NCI-H146 treated with DMSO at 0.1 percent for 48 hours (cell line): Measurements from ENCODE around the gene QDPR.

Source experiments
- DNase-seq: peaks from one replicate; lab custom pipeline; 2025; ENCODE audit not compliant: unreplicated experiment; lab: John Stamatoyannopoulos, UW

The QDPR gene

GRCh38 chr4:17528551-17529165 is 16.8 kb upstream of the QDPR start:
- DNase-seq: no peak

GRCh38 chr4:17526695-17527477 is 15.0 kb upstream of the QDPR start:
- no peak for DNase-seq

DNA sequence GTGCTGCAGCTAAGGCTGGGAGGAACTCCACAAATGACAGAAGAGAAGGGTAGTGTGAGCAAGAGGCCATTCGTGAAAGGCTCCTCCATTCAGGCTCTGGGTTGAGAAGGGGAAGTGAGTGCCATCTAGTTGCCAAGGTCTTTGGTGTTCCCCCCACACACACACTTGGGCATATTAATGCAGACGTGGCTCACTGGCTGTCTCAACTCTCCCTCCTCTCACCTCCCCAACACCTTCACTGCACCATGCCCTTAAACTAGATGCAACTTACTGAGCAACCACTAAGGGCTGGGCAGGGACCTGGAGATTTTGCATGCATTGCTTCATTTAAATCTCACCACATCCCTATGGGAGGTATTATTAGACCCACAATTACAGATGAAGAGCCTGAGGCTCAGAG is 11.8 kb upstream of the QDPR start:
- DNase-seq: no peak

DNA sequence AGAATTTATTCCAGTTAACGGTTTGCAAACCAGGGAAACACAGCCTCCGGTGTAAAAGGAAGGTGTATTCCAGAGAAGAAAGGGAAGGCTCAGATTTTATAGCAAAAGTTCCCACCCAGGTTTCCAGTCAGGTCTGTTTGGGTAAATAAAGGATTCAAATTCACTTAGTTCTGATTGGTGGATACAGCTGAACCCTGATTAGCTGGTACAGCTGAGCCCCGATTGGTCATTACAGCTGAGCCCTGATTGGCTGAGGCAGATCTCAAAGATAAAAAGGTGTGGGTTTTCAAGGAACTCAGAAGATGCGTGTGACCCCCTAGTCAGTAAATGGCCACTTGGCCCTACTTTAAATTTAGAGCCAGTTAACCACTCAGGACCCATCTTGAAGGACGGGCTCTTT is 9.7 kb upstream of the QDPR start:
- DNase-seq: no peak

- DNase-seq: no peak
Observed at GRCh38 chr4:17517664-17518063, 5.8 kb upstream of the QDPR start.

- no peak for DNase-seq
Observed at GRCh38 chr4:17516980-17517379, 5.1 kb upstream of the QDPR start.

GRCh38 chr4:17515445-17516407 is 3.8 kb upstream of the QDPR start:
- no peak for DNase-seq

- no peak for DNase-seq
Observed at GRCh38 chr4:17514865-17515264, 3.0 kb upstream of the QDPR start, which contains the start of gene CLRN2. Gene CLRN2 (plus strand): TSS chr4:17515165. CDS start chr4:17515267, 102 bp downstream.

DNA sequence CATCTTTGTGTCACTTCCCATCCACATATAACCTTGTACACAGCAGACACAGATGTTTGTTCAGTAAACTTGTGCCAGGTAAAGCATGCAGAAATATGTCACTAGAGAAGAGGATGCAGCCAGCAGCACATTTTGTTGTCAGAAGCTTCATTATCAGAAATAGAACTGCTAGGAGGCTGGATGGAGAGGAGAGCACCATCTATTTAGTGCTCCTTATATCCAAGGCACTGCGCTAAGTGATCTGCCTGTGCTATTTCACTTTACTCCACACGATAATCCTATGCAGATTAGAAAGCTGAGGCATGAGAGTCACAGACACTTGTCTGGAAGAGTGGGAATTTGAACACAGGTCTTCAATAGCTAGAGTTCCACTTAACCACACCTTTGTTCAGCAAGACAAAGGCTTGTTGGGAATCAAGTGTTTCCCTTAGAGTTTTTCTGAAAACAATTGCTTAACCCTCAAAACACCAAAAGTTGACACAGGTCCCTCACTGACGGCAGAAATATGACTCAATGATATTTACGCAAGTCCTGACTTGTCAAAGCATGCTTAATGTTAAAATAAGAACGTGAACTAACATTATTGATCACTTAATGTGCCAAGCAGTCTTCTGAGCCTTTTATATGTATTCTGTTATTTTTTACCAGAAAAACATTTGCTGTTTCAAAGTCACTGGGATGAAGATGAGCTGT is 1.2 kb upstream of the QDPR start:
- no peak for DNase-seq

DNA sequence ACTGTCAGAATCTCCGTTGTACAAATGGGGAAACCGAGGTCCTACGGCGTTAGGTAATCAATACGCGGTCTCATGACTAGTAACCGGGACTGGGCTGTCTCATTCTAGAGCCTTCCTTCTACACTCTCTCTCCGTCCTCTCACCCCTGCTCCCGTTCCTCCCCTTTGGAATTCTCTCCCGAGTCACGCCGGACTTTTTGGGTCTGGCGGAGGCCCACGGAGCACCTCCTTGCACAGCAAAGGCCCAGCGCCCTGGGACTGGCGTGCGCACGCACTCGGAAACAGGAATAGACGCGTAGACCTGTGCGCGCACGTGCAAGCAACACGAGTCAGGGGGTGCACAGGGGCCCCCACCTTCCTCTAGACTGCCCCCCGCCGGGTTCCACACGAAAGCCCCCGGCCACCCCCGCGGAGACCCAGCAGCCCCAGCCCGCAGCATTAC is 361 bp downstream of the QDPR start:
- no peak for DNase-seq

GRCh38 chr4:17511051-17511450 is 839 bp downstream of the QDPR start:
- peak; percentile 49 for DNase-seq

GRCh38 chr4:17510582-17510981 is 1.3 kb downstream of the QDPR start:
- no peak for DNase-seq

DNA sequence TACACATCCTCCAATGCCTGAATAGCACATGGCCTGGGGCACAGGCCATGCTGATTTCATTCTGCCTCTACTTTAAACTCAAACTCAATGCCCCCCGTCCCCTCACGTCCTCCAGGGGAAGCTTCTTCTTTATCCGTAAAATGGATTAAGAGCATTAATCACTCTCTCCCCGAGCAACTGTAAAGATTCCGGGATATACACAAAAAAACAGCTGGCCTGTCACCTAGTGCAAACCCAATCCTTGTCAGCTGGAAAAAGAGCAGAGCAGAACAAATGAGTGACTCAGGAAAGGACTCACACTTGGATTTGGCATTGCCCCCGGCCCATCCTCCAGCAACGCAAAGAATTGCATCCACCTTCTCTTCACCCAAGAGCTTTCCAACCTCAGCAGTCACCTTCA is 7.8 kb downstream of the QDPR start:
- no peak for DNase-seq

DNA sequence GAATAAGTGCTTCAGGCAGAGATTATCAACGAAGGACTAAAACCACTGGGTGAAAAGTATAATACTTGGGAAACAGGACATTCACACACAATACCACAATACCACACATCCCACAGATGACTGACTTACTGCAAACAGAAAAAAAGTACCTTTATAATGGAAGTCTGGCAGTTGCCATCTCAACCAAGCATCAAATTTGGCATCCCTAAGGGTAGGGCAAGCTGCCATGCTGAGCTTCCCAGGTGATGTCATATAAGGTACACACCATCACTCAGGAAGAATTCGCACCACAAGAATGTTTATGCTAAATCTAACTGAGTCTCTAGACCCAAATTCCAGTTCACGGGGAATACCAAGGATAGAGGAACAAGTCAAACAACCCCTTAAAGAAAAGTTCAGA is 9.1 kb downstream of the QDPR start:
- DNase-seq: no peak

DNA sequence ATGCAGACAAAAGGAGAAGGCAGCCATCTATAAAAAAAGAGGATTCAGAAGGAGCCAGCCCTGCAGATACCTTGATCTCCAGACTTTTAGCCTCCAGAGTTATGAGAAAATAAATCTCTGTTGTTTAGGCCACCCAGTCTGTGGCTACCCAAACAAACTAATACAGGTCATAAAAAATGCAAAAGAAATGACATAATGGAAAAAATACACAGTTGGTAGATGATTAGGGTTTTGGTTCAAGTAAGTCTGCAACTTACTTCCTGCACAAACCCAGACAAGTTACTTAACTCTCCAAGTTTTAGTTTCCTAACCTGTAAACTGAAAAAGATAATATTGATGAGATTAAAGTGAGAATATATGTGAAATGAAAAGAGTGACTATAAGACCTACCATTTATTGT is 11.3 kb downstream of the QDPR start:
- DNase-seq: no peak

DNA sequence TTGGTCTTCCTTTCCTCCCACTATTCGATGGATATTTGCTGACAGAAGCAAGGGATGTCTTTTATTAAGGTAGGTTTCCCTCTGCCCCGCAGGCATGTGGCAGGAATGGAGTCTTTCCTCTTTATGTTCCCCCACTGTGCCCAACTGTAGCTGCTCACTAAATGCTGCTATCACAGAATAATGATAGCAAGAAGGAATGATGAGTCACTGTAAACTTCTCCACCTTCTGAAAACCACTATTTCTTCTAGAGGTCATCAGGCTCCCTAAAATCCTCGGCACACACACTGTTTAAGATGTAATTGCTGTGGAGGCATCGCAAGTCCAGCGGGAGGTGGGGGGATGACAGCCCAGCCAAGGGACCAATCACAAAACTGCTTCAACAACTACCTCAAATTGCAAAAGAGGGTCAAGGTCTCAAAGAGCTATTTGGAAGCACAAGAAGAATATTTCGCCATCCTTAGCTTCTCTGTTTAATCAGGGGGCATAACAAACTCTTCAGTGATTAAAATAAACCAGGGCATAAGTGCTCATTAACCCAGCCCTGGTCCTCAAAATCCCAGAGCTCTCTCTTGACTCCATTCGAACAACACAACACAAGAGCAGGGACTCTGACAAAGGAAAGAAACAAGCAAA is 13.9 kb downstream of the QDPR start:
- DNase-seq: no peak

GRCh38 chr4:17494258-17495190 is 17.4 kb downstream of the QDPR start:
- no peak for DNase-seq

- DNase-seq: no peak
Observed at GRCh38 chr4:17493619-17494018, 18.3 kb downstream of the QDPR start.

DNA sequence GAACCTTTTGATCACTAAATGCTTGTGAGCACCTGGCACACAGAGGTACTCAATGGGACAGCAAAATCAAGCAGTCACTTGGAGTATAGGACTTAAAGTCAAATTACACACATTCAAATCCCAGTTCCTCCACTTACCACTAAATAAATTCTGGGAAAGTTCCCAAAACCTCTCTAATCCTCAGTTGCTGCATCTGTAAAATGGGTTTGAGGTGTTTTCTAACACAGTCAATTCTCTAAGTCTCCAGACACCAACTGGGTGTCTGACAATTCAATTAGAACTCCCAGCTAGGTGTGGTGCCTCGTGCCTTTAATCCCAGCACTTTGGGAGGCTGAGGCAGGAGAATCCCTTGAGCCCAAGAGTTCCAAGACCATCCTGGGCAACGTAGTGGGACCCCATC is 19.0 kb downstream of the QDPR start:
- DNase-seq: no peak
